Mucosa of rectum (tissue), 2 donors: Measurements from ENCODE around the gene OR4N2.
"Not testable (repeated sequence)": the region's sequence is repeated elsewhere in the genome, so short reads cannot be mapped to it uniquely, and the experiment has no call there.

Source experiments
- H3K27ac ChIP-seq, 2 donors: one replicate each; pipeline ENCODE4 v1.7.0; 2013; ENCODE audit warnings: inconsistent platforms in 2 of 2, low read depth in 2 of 2, low read length in 2 of 2
- H3K27me3 ChIP-seq, 2 donors: one replicate each; pipeline ENCODE4 v1.7.0; 2013; ENCODE audit warnings: low read length in 2 of 2; ENCODE audit not compliant: control insufficient read depth in 2 of 2, insufficient read depth in 2 of 2
- H3K36me3 ChIP-seq, 2 donors: one replicate each; pipeline ENCODE4 v1.7.0; 2013; ENCODE audit warnings: low read length in 2 of 2; ENCODE audit not compliant: control insufficient read depth in 2 of 2, insufficient read depth in 2 of 2
- H3K4me1 ChIP-seq, 2 donors: one replicate each; pipeline ENCODE4 v1.7.0; 2013; ENCODE audit warnings: low read length in 2 of 2, mild to moderate bottlenecking in 1 of 2; ENCODE audit not compliant: control insufficient read depth in 2 of 2, insufficient read depth in 2 of 2
- H3K4me3 ChIP-seq, 2 donors: one replicate each; pipeline ENCODE4 v1.7.0; 2013; ENCODE audit warnings: low read length in 2 of 2
- H3K9ac ChIP-seq, 2 donors: one replicate each; pipeline ENCODE4 v1.7.0; 2013; ENCODE audit warnings: low read length in 2 of 2, low read depth in 1 of 2, mild to moderate bottlenecking in 1 of 2
- H3K9me3 ChIP-seq, 2 donors: one replicate each; pipeline ENCODE4 v1.7.0; 2013; ENCODE audit warnings: low read length in 2 of 2; ENCODE audit not compliant: control insufficient read depth in 2 of 2
- donor health status: healthy.
- donor health status: Normal muscosa, but diverticular disease.

The OR4N2 gene

DNA sequence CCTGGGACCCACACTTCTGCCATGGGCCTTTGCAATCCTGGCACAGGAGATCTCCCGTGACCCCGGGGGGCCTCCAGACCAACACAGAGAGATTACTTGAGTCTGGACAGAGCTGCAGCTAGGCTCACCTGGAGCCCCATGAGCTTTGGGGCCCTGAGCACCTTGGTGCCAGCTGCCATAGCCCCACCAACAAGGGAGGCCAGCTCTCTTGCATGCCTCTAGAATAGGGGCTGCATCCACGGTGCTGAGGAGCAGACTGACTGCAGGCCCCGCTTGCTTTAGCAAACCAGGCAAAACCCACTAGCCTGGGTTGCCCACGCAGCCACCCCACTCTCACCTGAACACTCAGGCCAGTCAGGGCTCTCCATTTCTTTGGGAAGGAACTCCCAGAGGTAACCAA is 3.7 kb upstream of the OR4N2 start:
- peaks cover 0 to 2% of the 10 kb centered on the region in 2 donors for H3K9me3 ChIP-seq
- no peaks in the 10 kb centered on the region for H3K27me3 ChIP-seq
- H3K36me3 ChIP-seq, result no peaks in the 10 kb centered on the region
- H3K27ac ChIP-seq, result no peak overlapping the region
- H3K4me3 ChIP-seq, result no peak overlapping the region
- no peaks in the 10 kb centered on the region for H3K4me1 ChIP-seq
- H3K9ac ChIP-seq, result no peak overlapping the region

DNA sequence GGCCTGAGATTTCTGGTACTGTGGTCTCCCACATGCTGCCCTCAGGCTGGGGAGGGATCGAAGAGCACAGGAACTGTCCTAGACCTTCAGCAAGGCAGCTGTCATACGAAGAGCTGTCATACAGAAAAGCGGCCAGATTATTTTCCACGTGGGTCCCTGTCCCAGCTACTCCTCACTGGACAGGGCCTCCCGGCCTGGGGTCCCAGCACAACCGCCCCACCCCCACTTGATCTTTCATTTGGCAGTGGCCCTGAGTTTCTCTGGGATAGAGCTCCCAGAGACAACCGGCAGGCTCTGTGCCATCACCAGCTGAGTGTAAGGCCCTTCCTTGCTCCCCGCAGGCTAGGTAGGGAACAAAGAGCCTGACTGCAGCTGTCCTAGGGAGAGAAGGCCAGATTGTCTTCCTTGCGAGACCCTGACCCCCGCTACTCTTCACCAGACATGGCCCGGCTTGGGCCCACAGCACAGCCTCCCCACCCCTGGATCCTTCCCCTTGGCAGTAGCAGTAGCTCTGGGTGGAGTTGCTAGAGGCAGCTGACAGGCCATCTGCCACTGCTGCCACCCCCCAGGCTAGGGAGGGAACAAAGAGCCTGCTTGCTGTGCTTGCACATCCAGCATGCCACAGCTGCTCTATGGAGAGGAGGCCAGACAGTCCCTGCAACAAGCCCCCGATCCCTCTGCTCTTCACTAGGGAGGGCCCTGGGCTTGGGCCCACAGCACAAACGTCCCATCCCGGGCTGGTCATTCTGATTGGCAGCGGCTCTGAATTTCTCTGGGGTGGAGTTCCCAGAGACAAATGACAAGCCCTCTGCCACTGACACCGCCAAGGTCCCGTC is 3.1 kb upstream of the OR4N2 start:
- H3K27me3 ChIP-seq, result no peaks in the 10 kb centered on the region
- H3K36me3 ChIP-seq, result no peaks in the 10 kb centered on the region
- H3K4me3 ChIP-seq, result no peak overlapping the region

DNA sequence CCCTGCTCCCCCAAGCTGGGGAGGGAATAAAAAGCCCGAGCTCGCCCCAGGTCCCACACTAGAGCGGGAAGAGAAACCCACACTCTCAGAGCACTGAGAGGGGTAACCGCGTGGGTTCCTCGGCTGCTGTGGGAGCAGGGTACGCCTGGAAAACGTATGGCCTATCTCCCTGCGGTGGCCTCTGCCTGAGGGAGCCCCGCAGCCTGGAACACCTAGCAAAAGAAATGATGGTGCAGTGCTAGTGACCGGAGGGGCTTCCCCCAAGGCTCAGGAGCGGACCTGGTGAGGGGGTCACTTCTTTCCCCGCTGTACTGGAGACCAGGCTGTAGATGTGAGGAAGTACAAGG is 2.5 kb upstream of the OR4N2 start:
- H3K4me3 ChIP-seq, result no peak overlapping the region
- no peaks in the 10 kb centered on the region for H3K4me1 ChIP-seq
- H3K9me3 ChIP-seq, result peaks cover 0 to 2% of the 10 kb centered on the region in 2 donors
- H3K36me3 ChIP-seq, result no peaks in the 10 kb centered on the region
- no peak overlapping the region for H3K9ac ChIP-seq
- no peaks in the 10 kb centered on the region for H3K27me3 ChIP-seq
- H3K27ac ChIP-seq, result no peak overlapping the region

More for the DNA sequence above, 3.1 kb upstream of the OR4N2 start:
- H3K4me1 ChIP-seq, result no peaks in the 10 kb centered on the region
- no peak overlapping the region for H3K9ac ChIP-seq
- H3K27ac ChIP-seq, result no peak overlapping the region
- H3K9me3 ChIP-seq, result peaks cover 0 to 2% of the 10 kb centered on the region in 2 donors

DNA sequence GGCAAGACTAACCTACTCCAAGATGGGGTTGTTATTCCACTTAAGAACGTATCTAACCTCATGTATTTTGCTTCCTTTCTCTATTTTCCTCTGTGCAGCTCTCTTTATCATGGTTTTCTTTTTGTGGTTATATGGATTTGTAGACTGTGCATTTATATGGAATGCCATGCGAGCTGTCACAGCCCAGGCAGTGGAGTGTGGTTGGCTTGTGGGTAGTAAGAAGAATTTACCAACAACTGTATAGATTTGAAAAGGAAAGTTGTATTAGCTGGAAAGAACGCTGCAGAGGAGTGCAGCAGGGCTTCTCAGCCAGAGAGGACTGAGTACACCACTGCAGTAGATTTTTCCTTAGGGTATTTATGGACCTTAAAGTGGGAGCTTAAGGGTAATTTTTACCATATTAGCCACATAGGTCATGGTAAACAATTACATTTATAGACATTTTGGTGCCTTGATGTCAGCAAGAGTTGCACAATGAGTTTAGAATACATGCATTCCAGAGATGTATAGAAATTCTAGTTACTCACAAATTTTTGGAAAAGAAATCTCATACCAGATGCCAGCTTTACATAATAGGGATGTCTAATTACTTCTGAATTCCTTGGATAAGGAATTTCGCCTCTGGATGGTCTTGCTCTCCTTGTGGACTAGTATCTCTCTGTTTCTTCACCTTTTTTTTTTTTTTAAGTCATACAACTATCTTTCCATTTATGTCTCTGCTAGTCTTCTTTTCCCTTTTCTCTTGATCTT is 9.8 kb downstream of the OR4N2 start:
- not testable (repeated sequence) for H3K36me3 ChIP-seq, H3K4me1 ChIP-seq, H3K27me3 ChIP-seq, H3K27ac ChIP-seq, H3K4me3 ChIP-seq, H3K9me3 ChIP-seq, H3K9ac ChIP-seq

DNA sequence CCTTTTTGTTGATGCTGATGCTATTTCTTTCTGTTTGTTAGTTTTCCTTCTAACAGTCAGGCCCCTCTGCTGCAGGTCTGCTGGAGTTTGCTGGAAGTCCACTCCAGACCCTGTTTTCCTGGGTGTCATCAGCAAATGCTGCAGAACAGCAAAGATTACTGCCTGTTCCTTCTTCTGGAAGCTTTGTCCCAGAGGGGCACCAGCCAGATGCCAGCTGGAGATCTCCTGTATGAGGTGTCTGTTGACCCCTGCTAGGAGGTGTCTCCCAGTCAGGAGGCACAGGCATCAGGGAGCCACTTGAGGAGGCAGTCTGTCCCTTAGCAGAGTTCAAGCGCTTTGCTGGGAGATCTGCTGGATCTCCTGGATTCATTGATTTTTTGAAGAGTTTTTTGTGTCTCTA is 16.3 kb downstream of the OR4N2 start:
- H3K27ac ChIP-seq, H3K9ac ChIP-seq, H3K4me1 ChIP-seq, H3K4me3 ChIP-seq, H3K27me3 ChIP-seq, H3K9me3 ChIP-seq, H3K36me3 ChIP-seq: not testable (repeated sequence)

DNA sequence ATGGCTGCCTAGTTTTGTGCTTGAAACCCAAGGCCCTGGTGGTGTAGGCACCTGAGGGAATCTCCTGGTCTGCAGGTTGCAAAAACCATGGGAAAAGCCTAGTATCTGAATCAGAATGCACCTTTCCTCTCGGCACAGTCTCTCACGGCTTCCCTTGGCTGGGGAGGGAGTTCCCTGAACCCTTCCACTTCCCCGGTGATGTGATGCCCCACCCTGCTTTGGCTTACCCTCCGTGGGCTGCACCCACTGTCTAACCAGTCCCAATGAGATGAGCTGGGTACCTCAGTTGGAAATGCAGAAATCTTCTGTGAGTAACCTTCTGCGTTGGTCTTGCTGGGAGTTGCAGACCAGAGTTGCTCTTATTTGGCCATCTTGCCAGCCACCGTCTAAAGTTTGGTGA is 17.4 kb downstream of the OR4N2 start:
- not testable (repeated sequence) for H3K9me3 ChIP-seq, H3K36me3 ChIP-seq, H3K27me3 ChIP-seq, H3K4me1 ChIP-seq, H3K4me3 ChIP-seq, H3K9ac ChIP-seq, H3K27ac ChIP-seq

DNA sequence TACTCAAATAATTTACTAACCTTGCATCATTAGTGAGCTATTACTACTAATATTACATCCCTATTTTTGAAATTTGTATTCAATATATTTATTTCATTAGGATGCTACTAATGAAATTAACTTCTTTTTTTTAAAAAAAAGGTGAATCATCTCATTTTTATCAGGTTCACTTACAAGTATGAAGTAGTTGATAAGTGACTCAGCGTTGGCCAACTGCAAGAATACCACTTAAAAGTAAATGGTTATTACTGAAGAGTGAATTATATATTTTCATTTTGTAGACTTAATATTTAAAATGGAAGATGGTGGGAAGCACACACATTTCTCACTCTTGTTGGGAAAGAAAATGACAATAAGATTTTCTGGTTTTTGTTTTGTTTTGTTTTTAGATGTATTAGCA is 19.6 kb downstream of the OR4N2 start:
- H3K27ac ChIP-seq, result no peak overlapping the region
- H3K4me1 ChIP-seq, result no peaks in the 10 kb centered on the region
- no peak overlapping the region for H3K9ac ChIP-seq
- no peaks in the 10 kb centered on the region for H3K9me3 ChIP-seq
- no peaks in the 10 kb centered on the region for H3K36me3 ChIP-seq
- H3K4me3 ChIP-seq, result no peak overlapping the region
- no peaks in the 10 kb centered on the region for H3K27me3 ChIP-seq

DNA sequence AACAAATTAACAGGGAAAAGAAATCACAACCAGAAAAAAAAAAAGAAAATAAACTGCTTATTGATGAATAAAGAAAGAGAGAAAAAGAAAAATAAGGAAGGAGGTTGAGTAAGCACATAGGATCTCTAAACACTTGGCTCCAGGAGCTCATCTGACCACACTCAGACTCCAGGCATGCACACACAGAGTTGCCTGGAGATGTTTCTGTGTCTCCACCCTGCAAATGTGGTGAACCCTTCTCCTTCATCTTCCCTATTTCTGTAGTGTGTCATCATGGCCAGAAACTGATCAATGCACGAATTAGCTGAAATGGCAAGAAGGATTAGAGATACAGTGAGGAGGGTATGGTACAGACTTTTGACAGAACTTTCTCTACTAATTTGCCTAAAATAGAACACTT is 20.2 kb downstream of the OR4N2 start:
- Histone ChIP-seq H3K4me3 (no peak overlapping the region), H3K27me3 (no peaks in the 10 kb centered on the region), H3K4me1 (no peaks in the 10 kb centered on the region), H3K36me3 (no peaks in the 10 kb centered on the region), H3K9ac (no peak overlapping the region), H3K27ac (no peak overlapping the region), H3K9me3 (no peaks in the 10 kb centered on the region)

DNA sequence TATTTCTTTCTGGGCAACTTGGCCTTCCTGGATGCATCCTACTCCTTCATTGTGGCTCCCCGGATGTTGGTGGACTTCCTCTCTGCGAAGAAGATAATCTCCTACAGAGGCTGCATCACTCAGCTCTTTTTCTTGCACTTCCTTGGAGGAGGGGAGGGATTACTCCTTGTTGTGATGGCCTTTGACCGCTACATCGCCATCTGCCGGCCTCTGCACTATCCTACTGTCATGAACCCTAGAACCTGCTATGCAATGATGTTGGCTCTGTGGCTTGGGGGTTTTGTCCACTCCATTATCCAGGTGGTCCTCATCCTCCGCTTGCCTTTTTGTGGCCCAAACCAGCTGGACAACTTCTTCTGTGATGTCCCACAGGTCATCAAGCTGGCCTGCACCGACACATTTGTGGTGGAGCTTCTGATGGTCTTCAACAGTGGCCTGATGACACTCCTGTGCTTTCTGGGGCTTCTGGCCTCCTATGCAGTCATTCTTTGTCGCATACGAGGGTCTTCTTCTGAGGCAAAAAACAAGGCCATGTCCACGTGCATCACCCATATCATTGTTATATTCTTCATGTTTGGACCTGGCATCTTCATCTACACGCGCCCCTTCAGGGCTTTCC is 24.2 kb downstream of the OR4N2 start:
- H3K27me3 ChIP-seq, H3K4me3 ChIP-seq, H3K36me3 ChIP-seq, H3K9me3 ChIP-seq, H3K9ac ChIP-seq, H3K4me1 ChIP-seq, H3K27ac ChIP-seq: not testable (repeated sequence)

DNA sequence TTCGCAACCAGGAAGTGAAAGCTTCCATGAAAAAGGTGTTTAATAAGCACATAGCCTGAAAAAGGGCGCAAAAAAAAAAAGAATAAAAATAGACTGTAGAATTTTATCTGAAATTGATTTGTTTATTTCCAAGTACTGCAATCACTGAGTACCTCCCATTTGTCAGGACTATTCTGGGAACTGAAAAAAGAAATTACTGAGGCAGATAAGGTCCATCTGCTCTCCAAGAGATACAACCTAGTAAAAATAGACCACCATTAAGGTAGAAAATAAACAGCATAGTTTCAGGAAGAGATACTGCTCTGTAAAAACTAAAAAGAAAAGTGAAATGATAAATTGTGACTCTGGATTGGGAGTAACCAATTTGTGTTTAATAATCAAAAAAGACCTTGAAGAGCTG is 24.7 kb downstream of the OR4N2 start:
- Histone ChIP-seq H3K27ac (no peak overlapping the region), H3K4me1 (no peaks in the 10 kb centered on the region), H3K9ac (no peak overlapping the region), H3K4me3 (no peak overlapping the region), H3K36me3 (no peaks in the 10 kb centered on the region), H3K27me3 (no peaks in the 10 kb centered on the region), H3K9me3 (peaks cover 0 to 4% of the 10 kb centered on the region in 2 donors)
